ENCODE measurements around the gene TRIP6.

GRCh38 chr7:100832281-100832633 is 34.9 kb upstream of the TRIP6 start:
- TF ChIP-seq EZH2 (IDR thresholded peaks at IDR 0.05; ENCODE audit: borderline replicate concordance) (no peak), CTCF (IDR thresholded peaks at IDR 0.05; ENCODE audit: poor library complexity) (no peak), EZH2phosphoT487 (IDR thresholded peaks at IDR 0.05; ENCODE audit: low read depth, severe bottlenecking, unreplicated experiment) (no peak)
